DMS153 (cell line): ENCODE results near the gene FOXP1.

Source experiments
- DNase-seq: peaks from one replicate; lab custom pipeline; 2025; lab: John Stamatoyannopoulos, UW

The FOXP1 gene

GRCh38 chr3:71240034-71240433, 343.5 kb downstream of the FOXP1 start:
- no peak for DNase-seq

DNA sequence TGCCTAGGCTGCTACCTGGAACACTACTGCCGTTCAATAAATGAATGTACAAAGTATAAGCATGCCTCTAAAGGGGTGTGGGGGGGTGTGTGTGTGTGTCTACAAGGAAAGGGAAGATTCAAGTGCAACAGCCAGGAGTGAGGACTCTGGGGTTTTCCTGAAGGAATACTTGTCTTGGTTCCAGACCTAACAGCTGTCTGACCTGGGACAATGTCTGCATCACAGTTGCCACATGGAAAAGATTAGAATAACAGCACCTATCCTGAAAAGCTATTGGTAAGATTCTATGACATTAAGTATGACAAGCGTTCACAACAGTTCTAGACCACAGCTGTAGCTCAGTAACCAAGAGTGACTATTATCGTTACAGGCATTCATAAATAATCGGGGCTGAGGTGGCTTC, 345.2 kb downstream of the FOXP1 start:
- no peak for DNase-seq

DNA sequence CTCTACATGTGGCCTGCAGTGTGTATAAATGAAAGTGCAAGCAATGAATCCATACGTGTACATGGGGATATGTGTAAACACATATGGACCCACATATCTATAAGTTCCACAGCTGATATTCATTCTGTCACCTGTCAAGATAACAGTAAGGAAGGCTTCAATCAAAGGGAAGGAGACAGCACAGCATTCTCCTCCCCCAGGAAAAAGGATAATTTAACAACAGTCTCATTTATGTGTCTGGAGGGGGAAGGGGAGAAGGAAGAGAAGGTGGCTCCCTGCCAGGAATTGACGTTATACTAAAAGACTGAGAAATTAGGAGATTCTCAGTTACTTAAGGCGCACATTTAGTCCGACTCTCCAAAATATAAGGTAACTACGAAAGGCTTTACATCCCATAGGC, 345.9 kb downstream of the FOXP1 start:
- no peak for DNase-seq

DNA sequence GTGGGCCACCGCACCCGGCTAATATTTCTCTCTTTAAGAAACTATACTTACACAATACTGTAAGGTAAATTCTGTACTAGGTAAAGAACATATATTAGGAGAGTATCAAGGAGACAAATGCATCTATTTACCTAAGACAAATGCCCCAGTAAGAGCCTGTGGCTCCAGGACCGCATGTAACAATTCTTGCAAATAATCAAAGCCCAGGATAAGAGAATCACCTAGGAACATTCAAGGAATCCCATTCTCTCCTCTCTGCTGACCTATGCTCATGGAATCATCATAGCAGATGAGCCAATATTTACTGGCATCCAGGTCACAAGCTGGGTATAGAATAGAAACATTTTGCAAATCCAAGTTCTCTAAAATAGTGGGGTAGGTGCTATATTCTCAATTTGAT, 347.7 kb downstream of the FOXP1 start:
- no peak for DNase-seq

DNA sequence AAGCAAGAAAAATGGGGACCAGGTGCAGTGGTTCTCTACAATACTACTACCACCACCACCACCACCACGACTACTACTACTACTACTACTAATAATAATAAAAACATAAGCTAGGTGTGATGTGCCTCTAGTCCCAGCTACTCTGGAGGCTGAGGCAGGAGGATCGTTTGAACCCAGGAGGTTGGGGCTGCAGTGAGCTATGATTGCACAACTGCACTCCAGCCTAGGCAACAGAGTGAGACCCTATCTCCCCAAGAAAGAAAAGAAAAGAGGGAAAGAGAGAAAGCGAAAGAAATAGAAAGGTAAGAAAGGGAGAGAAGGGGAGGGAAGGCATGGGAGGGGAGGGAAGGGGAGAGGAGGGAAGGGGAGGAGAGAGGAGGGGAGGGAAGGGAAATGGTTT, 350.6 kb downstream of the FOXP1 start:
- no peak for DNase-seq

DNA sequence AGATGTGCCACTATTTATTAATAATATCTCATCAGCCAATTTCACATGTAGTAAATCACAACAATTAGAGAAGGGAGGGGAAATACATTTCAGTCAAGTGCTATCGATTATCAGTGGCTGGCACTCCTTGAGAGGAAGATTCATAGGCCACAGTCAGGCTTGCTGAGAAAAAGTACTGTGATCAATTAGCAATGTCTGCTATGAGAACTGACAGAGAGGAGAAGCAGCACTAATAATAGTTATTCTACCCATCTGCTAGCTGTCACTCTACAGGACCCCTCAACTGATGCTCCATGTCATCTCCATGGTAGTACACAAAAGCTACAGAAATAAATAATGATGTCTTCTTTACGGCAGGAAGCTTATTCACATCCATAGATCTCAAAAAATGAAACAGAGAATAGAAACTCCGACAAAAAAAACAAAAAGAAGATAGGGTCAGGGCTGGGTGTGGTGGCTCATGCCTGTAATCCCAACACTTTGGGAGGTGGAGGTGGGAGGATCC, 351.3 kb downstream of the FOXP1 start:
- no peak for DNase-seq

DNA sequence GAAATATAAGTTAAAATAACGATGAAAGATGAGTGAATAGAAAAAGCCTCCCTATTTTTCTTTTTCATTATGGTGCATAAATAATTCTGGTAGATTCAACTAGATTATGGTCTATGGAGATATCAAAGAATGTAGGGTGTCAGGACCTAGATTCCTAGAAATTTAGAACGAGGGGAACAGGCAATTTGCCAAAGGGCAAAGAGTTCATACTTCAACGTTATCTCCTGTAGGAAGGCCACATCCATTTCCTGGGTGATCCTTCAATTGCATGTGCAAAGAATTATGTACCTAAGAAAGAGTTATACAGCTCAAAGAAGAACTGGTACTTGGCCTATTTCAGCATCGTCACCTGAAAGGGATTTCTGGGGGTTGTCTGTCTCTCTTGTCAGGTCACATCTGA, 351.8 kb downstream of the FOXP1 start:
- DNase-seq, result no peak

DNA sequence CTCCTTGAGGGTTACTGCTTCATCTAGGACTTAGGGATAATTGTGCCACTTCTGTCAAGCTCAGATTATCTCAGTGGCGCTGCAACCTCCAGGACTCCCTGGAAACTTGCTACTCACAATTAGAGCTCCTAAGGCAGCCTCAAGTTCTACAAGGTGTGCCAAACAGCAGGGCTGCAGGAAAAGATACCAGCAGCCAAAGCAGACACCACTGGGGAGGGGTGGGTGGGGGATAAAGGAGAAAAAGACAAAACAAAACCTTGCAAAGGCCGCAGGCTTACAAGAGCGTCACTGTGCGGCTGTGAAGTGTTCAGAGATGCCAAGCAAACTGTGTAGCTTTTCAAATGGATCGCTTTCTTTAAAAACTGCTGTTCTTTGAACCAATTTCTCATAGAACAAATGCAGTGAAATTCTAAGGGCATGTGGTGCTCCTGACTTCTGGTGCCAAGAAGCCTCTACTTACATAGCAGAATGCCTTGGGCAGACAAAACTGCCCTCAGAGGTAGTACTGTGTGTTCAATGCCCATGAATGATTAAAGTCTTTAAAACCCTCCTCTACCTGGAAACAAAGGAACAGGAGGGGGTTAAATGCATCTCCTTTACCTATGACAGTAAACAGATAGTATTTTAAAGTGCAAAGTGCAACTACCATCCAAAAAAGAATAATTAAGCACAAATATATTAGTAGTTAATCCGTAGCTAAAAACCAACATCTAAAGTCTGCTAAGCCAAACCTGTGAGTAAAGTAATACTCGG, 353.4 kb downstream of the FOXP1 start:
- DNase-seq, result no peak

GRCh38 chr3:71228156-71228866, 355.2 kb downstream of the FOXP1 start:
- no peak for DNase-seq

- DNase-seq, result no peak
These were observed 356.3 kb downstream of the FOXP1 start for GRCh38 chr3:71227270-71227661.

DNA sequence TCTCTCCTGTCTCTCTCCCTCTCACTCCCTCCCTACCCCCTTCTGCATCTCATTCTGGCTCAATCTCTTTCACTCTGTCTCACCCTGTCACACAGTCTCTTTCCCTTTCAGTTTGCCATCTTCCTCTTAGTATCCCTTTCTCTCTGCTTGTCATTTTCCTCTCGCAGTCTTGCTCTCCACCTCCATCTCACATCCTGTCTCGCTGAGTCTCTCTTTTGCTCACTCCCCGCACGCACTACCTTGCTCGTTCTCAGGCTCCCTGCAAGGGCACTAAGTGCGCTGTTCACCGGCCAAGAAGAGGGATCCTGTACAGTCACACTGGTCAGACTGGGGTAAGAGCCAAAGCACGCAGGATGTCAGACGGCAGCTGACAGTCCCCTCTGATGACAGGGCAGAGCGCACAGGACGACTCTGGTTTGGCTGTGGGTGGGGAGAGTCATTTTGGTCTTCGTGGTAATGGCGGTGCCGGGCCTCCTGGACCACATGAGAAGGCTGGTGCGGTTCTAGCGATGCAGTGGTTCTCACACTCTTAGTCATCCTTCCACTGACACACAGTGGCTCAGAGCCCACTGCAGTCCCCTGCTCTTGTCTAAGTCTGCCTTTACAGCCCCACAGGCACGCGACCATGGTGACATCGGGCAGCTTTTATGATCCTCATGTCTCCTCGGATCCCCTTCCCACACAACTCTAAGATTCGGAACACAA, 356.8 kb downstream of the FOXP1 start:
- no peak for DNase-seq

DNA sequence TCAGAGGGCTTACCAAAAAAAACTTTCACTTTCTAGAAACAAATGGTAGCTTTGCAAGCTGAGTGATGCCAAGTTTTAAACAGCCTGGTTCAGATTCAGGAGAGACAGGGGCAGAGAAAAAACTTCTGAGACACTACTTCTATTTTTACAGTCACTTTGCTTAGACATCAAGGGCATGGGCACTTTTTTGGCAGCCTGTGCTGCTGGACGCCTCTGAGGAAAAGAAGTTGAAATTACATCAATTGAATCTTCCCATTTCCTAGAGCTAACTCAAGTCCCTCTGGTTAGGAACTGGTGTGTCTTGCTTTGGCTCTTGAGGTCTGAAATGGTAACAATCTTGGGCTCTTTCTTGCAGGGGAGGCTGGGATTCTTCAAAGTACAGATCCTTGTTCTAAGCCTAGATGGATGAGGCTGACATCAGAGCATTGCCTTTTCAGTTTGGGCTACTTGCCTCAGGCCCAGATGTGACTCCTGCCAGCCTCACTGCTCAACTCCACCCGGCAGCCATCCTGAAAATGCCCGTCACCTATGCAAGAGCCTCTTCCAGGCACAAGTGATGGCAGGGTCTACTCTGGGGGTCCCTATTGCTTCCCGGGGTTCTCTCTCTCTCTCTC, 357.5 kb downstream of the FOXP1 start:
- no peak for DNase-seq

GRCh38 chr3:71225002-71225684, 358.4 kb downstream of the FOXP1 start:
- DNase-seq, result no peak

DNA sequence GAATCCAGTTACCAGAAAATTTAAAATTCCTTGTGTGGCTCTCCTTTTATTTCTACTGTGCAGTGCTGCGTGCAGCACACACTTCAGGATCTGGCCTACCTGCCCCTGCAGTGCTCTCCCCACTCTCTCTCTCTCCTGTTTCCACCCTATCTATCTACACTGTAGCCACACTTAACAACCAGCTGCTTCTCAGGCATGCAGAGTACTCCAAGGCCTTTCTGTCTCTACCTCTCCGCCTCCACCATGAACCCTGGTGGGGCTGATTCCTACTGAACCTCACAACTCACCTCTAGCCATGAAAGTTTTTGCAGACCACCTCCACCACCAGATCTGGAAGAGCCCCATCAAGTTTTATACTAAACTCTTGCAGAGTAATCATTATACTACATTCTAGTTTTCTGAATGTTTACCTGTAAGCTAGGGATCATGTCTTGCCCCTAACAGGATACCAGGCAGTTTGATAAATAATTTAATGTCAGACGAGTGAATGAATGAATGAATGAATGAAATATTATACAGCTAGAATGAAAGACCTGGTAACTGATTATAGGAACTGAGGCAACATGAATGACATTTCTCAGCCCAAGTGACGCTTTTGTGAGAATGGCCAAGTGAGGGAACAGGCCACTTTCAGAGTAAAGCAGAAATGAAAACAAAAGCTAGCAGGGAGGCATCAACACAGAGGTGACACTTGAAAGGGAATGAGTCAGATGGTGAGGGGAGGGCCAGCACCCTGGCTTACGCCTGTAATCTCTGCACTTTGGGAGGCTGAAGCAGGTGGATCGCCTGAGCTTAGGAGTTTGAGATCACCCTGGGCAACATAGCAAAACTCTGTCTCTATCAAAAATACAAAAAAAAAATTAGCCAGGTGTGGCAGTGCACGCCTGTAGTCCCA, 363.5 kb downstream of the FOXP1 start:
- no peak for DNase-seq

- DNase-seq, result no peak
These were observed 365.0 kb downstream of the FOXP1 start for GRCh38 chr3:71218508-71218907.

- DNase-seq, result peak; percentile 31
These were observed 365.8 kb downstream of the FOXP1 start for GRCh38 chr3:71217640-71218222.

DNA sequence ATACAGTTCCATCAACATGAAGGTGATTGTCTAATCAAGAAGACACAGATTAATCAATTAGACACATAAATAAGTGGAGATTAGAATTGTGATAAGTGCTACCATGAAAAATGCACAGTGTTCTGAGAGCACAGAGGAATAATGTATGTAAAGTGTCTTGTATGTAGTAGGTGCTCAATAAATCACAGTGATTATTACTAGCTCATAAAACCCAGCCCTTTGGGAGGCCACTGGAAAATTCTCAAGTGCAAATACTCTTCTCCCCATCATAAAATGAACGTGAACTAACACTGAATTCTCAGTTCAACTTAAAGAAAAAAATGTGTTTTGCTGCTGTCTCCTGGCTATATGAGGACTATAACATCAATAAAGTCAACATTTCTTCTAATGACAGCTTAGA, 368.2 kb downstream of the FOXP1 start:
- DNase-seq, result no peak

- no peak for DNase-seq
These were observed 368.7 kb downstream of the FOXP1 start for GRCh38 chr3:71214797-71215196.

- DNase-seq, result no peak
These were observed 369.5 kb downstream of the FOXP1 start for GRCh38 chr3:71214016-71214415.

GRCh38 chr3:71211083-71211482, 372.4 kb downstream of the FOXP1 start:
- no peak for DNase-seq
